Kidney (tissue), 14 donors: ENCODE results near the gene GNG7. TPM values are rescaled to one million over a fixed set of nuclear protein-coding genes. Genes with fewer than 3 reads are reported as not detected.

Experiments used
- DNase-seq, 5 donors: peaks; one replicate each; pipeline ENCODE4 v3.0.0-alpha.2; 2013 to 2020
- FAIRE-seq: peaks from 2 replicates; lab custom pipeline; 2012; peaks lifted over from hg19 to GRCh38; lab: Jason Lieb, UNC
- H3K27ac ChIP-seq, 2 donors: one replicate each; pipeline ENCODE4 v1.7.0; 2013; ENCODE audit warnings: low read depth in 2 of 2, low read length in 2 of 2, inconsistent platforms in 1 of 2
- H3K27me3 ChIP-seq: one replicate; pipeline ENCODE4 v1.7.1; 2013; ENCODE audit warnings: low read length, inconsistent platforms; ENCODE audit not compliant: control insufficient read depth, insufficient read depth
- H3K36me3 ChIP-seq, 3 donors: one replicate each; pipeline versions ENCODE4 v1.7.0 to v1.7.1; 2013; ENCODE audit warnings: low read length in 3 of 3, control low read depth in 1 of 3, inconsistent platforms in 1 of 3; ENCODE audit not compliant: insufficient read depth in 3 of 3, control insufficient read depth in 2 of 3
- H3K4me1 ChIP-seq, 3 donors: one replicate each; pipeline versions ENCODE4 v1.7.0 to v1.7.1; 2013; ENCODE audit warnings: low read length in 3 of 3, inconsistent platforms in 1 of 3, low read depth in 1 of 3; ENCODE audit not compliant: control insufficient read depth in 2 of 3, insufficient read depth in 2 of 3
- H3K4me3 ChIP-seq, 3 donors: one replicate each; pipeline versions ENCODE4 v1.7.0 to v1.8.1; 2013; ENCODE audit warnings: low read length in 3 of 3, control low read depth in 1 of 3, inconsistent platforms in 1 of 3
- H3K9ac ChIP-seq, 3 donors: one replicate each; pipeline versions ENCODE4 v1.7.0 to v1.7.1; 2013; ENCODE audit warnings: low read length in 3 of 3, control low read depth in 1 of 3, inconsistent platforms in 1 of 3
- H3K9me3 ChIP-seq, 3 donors: one replicate each; pipeline versions ENCODE4 v1.7.0 to v1.7.1; 2013; ENCODE audit warnings: low read length in 3 of 3, control low read depth in 1 of 3, inconsistent platforms in 1 of 3; ENCODE audit not compliant: control insufficient read depth in 2 of 3, insufficient read depth in 1 of 3
- intact Hi-C: fragments of 100-400 bp; cut with DNase I; formaldehyde crosslinking; loops from one replicate; pipeline ENCODE4 v1.11.1; 2022
- polyA plus RNA-seq: library from polyadenylated mRNA; stranded (reverse); fragments of 350-450 nt; fragmentation: Illumina TruSeq; extraction: RNeasy Lipid Tissue Mini Kit (QIAGEN cat#74804); gene quantifications from one replicate; pipeline ENCODE4 v1.2.3, GENCODE V29; 2014; ENCODE audit warnings: low read depth, low replicate concordance; ENCODE audit not compliant: insufficient read depth
- total RNA-seq: library from RNA; stranded (reverse); fragmentation: NEBNext Ultra II Directional; extraction: Animal tissue kit (Norgen Biotek cat#: 25700); gene quantifications from one replicate; pipeline ENCODE4 v1.2.1, GENCODE V29; 2021
- TF ChIP-seq, protein P1 (sequence below): IDR thresholded peaks from 3 replicates; pipeline ENCODE4 v1.5.1; 2012; ENCODE audit warnings: mild to moderate bottlenecking, moderate library complexity, borderline replicate concordance; ENCODE audit not compliant: insufficient read depth; ENCODE audit errors: extremely low read depth
- donor health status: control.
- donor health status: control.
- donor health status: control.
- donor health status: control.
- donor health status: control.
- donor health status: DM: yes; HTN: yes; CAD: no.
- donor health status: Normal renal cell carcinoma (clear cell type).

Gene GNG7
- total and polyA plus RNA-seq, 2 donors from 2014 or later = 9.9 to 13.4 TPM

DNA sequence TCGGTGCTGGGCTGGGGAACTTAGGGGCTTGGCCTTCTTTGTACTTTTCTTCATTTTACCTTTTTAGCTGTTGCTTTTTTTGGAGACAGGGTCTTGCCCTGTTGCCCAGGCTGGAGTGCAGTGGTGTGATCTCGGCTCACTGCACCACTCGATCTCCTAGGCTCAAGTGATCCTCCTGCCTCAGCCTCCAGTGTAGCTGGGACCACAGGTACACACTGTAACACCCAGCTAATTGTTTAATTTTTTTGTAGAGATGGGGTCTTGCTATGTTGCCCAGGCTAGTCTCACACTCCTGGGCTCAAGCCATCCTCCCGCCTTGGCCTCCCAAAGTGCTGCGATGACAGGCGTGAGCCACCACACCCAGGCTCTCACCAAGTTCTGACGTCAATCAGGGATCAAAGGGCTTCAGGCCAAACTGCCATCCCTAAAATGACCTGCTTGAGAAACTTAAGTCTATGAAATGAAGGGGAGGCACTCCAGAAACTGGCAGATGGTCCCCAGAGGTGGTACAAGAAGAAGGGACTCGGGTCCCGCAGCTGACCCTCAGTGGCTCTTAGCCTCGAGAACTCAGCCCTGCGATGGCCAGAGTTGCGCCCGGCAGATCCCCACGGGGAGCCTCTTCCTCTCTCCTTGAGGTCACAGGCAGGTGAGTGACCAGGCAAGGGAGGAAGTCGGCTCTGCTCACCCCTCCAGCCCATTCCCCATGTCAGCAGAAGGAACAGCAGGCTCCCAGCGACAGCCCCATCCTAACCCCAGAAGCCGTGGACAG is 61.7 kb downstream of the GNG7 start:
- TF ChIP-seq, protein P1, sequence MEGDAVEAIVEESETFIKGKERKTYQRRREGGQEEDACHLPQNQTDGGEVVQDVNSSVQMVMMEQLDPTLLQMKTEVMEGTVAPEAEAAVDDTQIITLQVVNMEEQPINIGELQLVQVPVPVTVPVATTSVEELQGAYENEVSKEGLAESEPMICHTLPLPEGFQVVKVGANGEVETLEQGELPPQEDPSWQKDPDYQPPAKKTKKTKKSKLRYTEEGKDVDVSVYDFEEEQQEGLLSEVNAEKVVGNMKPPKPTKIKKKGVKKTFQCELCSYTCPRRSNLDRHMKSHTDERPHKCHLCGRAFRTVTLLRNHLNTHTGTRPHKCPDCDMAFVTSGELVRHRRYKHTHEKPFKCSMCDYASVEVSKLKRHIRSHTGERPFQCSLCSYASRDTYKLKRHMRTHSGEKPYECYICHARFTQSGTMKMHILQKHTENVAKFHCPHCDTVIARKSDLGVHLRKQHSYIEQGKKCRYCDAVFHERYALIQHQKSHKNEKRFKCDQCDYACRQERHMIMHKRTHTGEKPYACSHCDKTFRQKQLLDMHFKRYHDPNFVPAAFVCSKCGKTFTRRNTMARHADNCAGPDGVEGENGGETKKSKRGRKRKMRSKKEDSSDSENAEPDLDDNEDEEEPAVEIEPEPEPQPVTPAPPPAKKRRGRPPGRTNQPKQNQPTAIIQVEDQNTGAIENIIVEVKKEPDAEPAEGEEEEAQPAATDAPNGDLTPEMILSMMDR = no peak
- no peaks in the 10 kb centered on the region for H3K9me3 ChIP-seq
- no peak for FAIRE-seq
- intact Hi-C loops = no loop called here
- H3K27me3 ChIP-seq = no peaks in the 10 kb centered on the region
- DNase-seq = peak in 1 of 5 donors; percentile 54
- H3K27ac ChIP-seq = no peak overlapping the region
- H3K36me3 ChIP-seq = peaks cover 0 to 5% (median 0%) of the 10 kb centered on the region in 3 donors
- H3K4me1 ChIP-seq = peaks cover 0 to 10% (median 0%) of the 10 kb centered on the region in 3 donors
- no peak overlapping the region for H3K4me3 ChIP-seq
- H3K9ac ChIP-seq = no peak overlapping the region

DNA sequence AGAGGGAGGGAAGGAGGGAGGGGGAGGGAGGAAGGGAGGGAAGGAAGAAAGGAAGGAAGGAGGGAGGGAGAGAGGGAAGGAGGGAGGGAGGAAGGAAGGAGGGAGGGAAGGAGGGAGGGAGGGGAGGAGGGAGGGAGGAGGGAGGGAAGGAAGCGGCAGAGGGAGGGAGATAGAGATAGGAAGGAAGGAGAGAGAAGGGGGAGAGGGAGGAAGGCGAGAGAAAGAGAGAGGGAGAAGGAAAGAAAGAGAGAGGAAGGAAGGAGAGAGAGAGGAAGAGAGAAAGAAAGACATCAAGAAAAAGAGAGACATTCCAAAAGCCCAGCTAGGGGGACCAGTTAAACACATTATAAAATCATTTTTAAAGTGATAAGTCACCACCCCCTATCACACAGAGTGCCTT is 62.5 kb downstream of the GNG7 start:
- H3K9ac ChIP-seq = no peak overlapping the region
- FAIRE-seq (no peak), DNase-seq (no peak)
- peaks cover 0 to 13% (median 0%) of the 10 kb centered on the region in 3 donors for H3K4me1 ChIP-seq
- no peaks in the 10 kb centered on the region for H3K27me3 ChIP-seq
- intact Hi-C loops = no loop called here
- TF ChIP-seq, protein P1 = no peak
- no peak overlapping the region for H3K27ac ChIP-seq
- H3K9me3 ChIP-seq = no peaks in the 10 kb centered on the region
- peaks cover 0 to 5% (median 0%) of the 10 kb centered on the region in 3 donors for H3K36me3 ChIP-seq
- H3K4me3 ChIP-seq = no peak overlapping the region

DNA sequence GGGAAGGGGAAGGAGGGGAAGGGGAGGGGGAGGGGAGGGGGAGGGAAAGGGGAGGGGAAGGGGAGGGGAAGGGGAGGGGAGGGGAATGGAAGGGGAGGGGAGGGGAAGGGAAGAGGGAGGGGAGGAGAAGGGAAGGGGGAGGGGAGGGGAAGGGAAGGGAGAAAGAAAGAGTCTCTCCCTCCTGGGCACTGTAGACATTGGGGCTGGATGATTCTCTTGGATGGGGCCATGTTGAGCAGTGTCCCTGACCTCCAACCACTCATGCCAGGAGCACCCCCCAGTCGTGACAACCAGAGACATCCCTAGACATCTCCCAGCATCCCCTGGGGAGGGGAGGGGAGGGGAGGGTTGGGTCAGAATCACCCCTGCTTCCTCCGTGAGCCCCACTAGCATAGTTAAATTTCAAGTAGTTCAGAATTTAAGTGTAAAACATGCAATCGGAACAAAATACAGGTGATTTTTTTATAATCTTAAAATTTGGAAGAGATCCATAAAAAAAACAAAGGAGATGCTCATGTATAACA is 64.0 kb downstream of the GNG7 start:
- TF ChIP-seq, protein P1 = no peak
- no peak for FAIRE-seq
- H3K9ac ChIP-seq = no peak overlapping the region
- H3K4me1 ChIP-seq = peaks cover 0 to 14% (median 0%) of the 10 kb centered on the region in 3 donors
- no peak overlapping the region for H3K27ac ChIP-seq
- H3K9me3 ChIP-seq = no peaks in the 10 kb centered on the region
- intact Hi-C loops = no loop called here
- H3K4me3 ChIP-seq = no peak overlapping the region
- no peaks in the 10 kb centered on the region for H3K36me3 ChIP-seq
- H3K27me3 ChIP-seq = no peaks in the 10 kb centered on the region
- peak in 1 of 5 donors; percentile 41 for DNase-seq
